PC-3 (cell line): ENCODE measurements around the gene FOXO3B.
"Not testable (repeated sequence)": the region's sequence is repeated elsewhere in the genome, so short reads cannot be mapped to it uniquely, and the experiment has no call there.

Experiments
- CTCF ChIP-seq: fragments of 300-600 bp; sonication (generic); conservative IDR thresholded peaks from 2 replicates; pipeline ENCODE4 v1.5.1; 2017; ENCODE audit warnings: antibody characterized with exemption, low read depth, mild to moderate bottlenecking, low read length
- EZH2 ChIP-seq: fragments of 300-600 bp; sonication (generic); IDR thresholded peaks from one replicate; pipeline ENCODE4 v1.6.1; 2017; ENCODE audit warnings: antibody characterized with exemption, mild to moderate bottlenecking, low read length; ENCODE audit not compliant: unreplicated experiment

GRCh38 chr17:18666326-18666725 lies 15.8 kb downstream of the FOXO3B start:
- TF ChIP-seq CTCF, EZH2: not testable (repeated sequence)
